KMS-11 (cell line): ENCODE results near the gene RNF214.

Experiments used
- H2AFZ ChIP-seq: fragments of 200-600 bp; sonication (generic); 2 replicates; pipeline ENCODE4 v1.6.1; 2016; ENCODE audit warnings: antibody characterized with exemption, mixed run types, low read depth
- H3K27ac ChIP-seq: fragments of 200-600 bp; sonication (generic); 2 replicates; pipeline ENCODE4 v1.6.1; 2016; ENCODE audit warnings: mild to moderate bottlenecking, mixed run types
- H3K27me3 ChIP-seq: fragments of 200-600 bp; sonication (generic); 2 replicates; pipeline ENCODE4 v1.6.1; 2017; ENCODE audit warnings: mild to moderate bottlenecking, low read depth, mixed run types, moderate library complexity; ENCODE audit not compliant: insufficient read depth
- H3K36me3 ChIP-seq: fragments of 200-600 bp; sonication (generic); 2 replicates; pipeline ENCODE4 v1.6.1; 2017; ENCODE audit warnings: mild to moderate bottlenecking, mixed run types; ENCODE audit not compliant: insufficient read depth
- H3K4me1 ChIP-seq: fragments of 200-600 bp; sonication (generic); 2 replicates; pipeline ENCODE4 v1.6.1; 2016; ENCODE audit warnings: mild to moderate bottlenecking, low read depth, mixed run types; ENCODE audit not compliant: poor library complexity, severe bottlenecking
- H3K4me2 ChIP-seq: fragments of 200-600 bp; sonication (generic); 2 replicates; pipeline ENCODE4 v1.7.0; 2016; ENCODE audit warnings: mild to moderate bottlenecking, mixed run types
- H3K4me3 ChIP-seq: fragments of 200-600 bp; sonication (generic); IDR thresholded peaks from 2 replicates; pipeline ENCODE4 v1.6.1; 2017; ENCODE audit warnings: low read depth, low read length, mixed read lengths; ENCODE audit not compliant: insufficient read depth
- H3K79me2 ChIP-seq: fragments of 200-600 bp; sonication (generic); 2 replicates; pipeline ENCODE4 v1.6.1; 2016; ENCODE audit warnings: low read depth, mixed run types; ENCODE audit not compliant: insufficient read depth
- H3K9ac ChIP-seq: fragments of 200-600 bp; sonication (generic); 2 replicates; pipeline ENCODE4 v1.6.1; 2016; ENCODE audit warnings: mild to moderate bottlenecking, mixed run types
- H4K20me1 ChIP-seq: fragments of 200-600 bp; sonication (generic); 2 replicates; pipeline ENCODE4 v1.6.1; 2016; ENCODE audit warnings: mild to moderate bottlenecking, mixed run types; ENCODE audit not compliant: insufficient read depth
- TF ChIP-seq, protein P1 (sequence below): fragments of 200-600 bp; sonication (generic); conservative IDR thresholded peaks from 2 replicates; pipeline ENCODE4 v1.6.1; 2017; ENCODE audit warnings: low read depth, mild to moderate bottlenecking, antibody characterized with exemption, low read length, moderate library complexity, mixed read lengths

The RNF214 gene

DNA sequence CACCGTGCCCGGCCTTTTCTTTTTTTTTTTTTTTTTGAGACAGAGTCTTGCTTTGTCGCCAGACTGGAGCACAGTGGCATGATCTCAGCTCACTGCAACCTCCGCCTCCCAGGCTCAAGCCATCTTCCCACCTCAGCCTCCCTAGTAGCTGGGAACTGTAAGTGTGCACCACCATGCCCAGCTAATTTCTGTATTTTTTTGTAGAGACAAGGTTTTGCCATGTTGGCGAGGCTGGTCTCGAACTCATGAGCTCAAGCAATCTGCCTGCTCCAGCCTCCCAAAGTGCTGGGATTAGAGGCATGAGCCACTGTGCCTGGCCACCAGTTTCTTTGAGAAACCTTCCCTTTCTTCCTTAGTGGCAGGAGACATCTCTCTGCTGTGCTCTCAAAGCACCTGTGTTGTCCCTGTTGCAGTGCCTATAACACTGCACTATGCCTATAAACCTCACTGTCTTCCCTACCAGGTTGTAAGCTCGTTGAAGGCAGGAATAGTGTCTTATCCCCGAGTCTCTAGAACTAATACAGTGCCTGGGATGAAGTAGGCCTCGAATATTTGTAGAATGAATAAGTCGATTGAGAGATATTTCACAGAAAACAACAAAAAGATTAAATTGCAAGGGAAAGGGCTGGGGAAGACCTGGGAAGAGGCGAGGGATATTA lies 19.6 kb upstream of the RNF214 start:
- H3K4me1 ChIP-seq = no peaks in the 10 kb centered on the region
- H4K20me1 ChIP-seq = no peaks in the 10 kb centered on the region
- H3K27ac ChIP-seq = no peak overlapping the region
- TF ChIP-seq, protein P1, sequence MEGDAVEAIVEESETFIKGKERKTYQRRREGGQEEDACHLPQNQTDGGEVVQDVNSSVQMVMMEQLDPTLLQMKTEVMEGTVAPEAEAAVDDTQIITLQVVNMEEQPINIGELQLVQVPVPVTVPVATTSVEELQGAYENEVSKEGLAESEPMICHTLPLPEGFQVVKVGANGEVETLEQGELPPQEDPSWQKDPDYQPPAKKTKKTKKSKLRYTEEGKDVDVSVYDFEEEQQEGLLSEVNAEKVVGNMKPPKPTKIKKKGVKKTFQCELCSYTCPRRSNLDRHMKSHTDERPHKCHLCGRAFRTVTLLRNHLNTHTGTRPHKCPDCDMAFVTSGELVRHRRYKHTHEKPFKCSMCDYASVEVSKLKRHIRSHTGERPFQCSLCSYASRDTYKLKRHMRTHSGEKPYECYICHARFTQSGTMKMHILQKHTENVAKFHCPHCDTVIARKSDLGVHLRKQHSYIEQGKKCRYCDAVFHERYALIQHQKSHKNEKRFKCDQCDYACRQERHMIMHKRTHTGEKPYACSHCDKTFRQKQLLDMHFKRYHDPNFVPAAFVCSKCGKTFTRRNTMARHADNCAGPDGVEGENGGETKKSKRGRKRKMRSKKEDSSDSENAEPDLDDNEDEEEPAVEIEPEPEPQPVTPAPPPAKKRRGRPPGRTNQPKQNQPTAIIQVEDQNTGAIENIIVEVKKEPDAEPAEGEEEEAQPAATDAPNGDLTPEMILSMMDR = no peak
- H3K4me3 ChIP-seq = no peak overlapping the region
- no peak overlapping the region for H3K4me2 ChIP-seq
- H2AFZ ChIP-seq = no peak overlapping the region
- no peak overlapping the region for H3K9ac ChIP-seq
- no peaks in the 10 kb centered on the region for H3K79me2 ChIP-seq
- no peaks in the 10 kb centered on the region for H3K36me3 ChIP-seq
- H3K27me3 ChIP-seq = no peaks in the 10 kb centered on the region

DNA sequence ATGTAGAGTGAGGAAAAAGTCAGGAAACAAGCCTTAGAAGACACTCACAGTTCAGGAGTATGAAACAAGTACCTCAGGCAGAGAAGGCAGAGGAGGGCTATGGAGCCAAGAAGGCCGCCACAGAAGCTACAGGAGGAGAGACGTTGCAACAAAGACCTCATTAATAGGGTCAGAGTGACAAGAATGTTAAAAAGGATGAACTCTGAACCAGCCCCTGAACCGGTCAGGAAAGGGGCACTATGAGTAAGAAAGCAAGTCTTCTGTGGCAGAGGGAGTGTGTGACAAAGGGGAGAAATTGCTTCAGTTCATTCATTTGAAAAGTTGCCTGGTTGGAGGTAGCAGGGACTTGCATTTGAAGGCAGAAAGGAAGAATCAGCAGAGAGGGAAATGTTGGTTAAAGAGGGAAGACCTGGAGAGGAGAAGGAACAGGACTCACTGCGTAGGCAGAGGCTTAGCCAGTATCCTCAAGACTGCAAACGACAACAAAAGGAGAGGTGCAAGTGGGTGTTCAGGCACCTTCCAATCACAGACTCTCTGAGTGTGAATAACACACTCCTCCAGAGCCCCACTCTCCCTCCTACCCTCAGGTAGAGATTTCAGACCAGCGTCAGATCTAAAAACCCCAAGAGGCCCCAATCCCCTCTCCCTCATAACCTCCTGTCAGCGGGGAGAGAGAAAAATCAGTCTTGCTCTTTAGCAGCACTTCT lies 17.9 kb upstream of the RNF214 start:
- Histone ChIP-seq H3K4me1 (no peaks in the 10 kb centered on the region), H3K36me3 (no peaks in the 10 kb centered on the region), H2AFZ (no peak overlapping the region), H3K27me3 (no peaks in the 10 kb centered on the region), H3K4me3 (no peak overlapping the region), H4K20me1 (no peaks in the 10 kb centered on the region), H3K27ac (no peak overlapping the region), H3K9ac (no peak overlapping the region), H3K4me2 (no peak overlapping the region), H3K79me2 (no peaks in the 10 kb centered on the region)
- TF ChIP-seq, protein P1 = no peak

- H3K9ac ChIP-seq = no peak overlapping the region
- H3K4me1 ChIP-seq = no peaks in the 10 kb centered on the region
- no peak overlapping the region for H2AFZ ChIP-seq
- TF ChIP-seq, protein P1 = no peak
- no peak overlapping the region for H3K4me3 ChIP-seq
- no peaks in the 10 kb centered on the region for H4K20me1 ChIP-seq
- H3K27me3 ChIP-seq = no peaks in the 10 kb centered on the region
- no peak overlapping the region for H3K27ac ChIP-seq
- H3K79me2 ChIP-seq = no peaks in the 10 kb centered on the region
- H3K36me3 ChIP-seq = no peaks in the 10 kb centered on the region
- H3K4me2 ChIP-seq = no peak overlapping the region
Measured at GRCh38 chr11:117217141-117218084, 15.1 kb upstream of the RNF214 start.

DNA sequence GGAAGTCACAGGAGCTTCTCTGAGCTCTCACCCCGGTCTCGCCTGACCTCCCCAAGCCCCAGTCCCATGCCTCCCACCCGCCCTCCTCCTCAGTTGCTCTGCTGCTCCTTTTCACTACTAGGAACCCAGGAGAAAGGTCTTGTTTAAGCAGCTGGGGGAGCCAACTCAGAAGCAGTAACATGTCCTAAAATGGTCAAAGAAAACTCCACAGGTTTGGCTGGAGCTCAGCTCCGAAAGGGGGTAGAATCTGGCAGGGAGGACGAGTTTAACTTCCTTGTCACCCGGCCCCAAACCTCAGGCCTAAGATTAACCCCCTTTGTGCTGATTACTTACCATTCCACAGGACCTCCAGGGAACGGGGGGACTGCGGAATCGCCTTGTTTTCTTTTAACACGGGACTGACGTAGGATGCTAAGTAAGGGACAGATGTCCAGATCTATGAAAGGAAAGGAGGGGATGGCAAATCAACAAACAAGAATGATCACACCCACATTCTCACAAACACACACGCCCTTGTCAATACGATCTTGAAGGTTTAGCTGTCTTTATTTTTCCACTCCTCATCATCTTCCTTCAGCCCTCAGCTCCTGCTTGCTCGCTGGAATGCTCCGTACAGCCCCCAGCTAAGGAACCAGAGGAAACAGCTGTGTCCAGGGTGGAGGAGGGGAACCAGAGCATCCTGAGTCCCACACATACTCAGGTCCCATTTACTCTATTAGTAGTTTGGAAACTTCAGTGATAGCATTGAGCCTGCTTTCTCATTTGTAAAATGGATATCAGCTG lies 14.1 kb upstream of the RNF214 start:
- no peaks in the 10 kb centered on the region for H3K4me1 ChIP-seq
- H3K27ac ChIP-seq = no peak overlapping the region
- H3K36me3 ChIP-seq = no peaks in the 10 kb centered on the region

More for the DNA sequence above, 14.1 kb upstream of the RNF214 start:
- TF ChIP-seq, protein P1 = no peak
- no peaks in the 10 kb centered on the region for H3K27me3 ChIP-seq
- no peak overlapping the region for H3K9ac ChIP-seq
- no peak overlapping the region for H3K4me3 ChIP-seq
- H2AFZ ChIP-seq = no peak overlapping the region
- H3K4me2 ChIP-seq = no peak overlapping the region
- no peaks in the 10 kb centered on the region for H4K20me1 ChIP-seq
- H3K79me2 ChIP-seq = no peaks in the 10 kb centered on the region
